GM18517 (cell line): Measurements from ENCODE around the gene SRGAP2B.
"Not testable (repeated sequence)": the region's sequence is repeated elsewhere in the genome, so short reads cannot be mapped to it uniquely, and the experiment has no call there.

Source experiments
- ATAC-seq: cut with Tn5 transposase; IDR thresholded peaks from one replicate; pipeline ENCODE4 v1.9.1; 2021; ENCODE audit warnings: mild to moderate bottlenecking, moderate library complexity; ENCODE audit not compliant: unreplicated experiment

Gene SRGAP2B

GRCh38 chr1:145093517-145094149 lies 1.5 kb downstream of the SRGAP2B start:
- ATAC-seq, result not testable (repeated sequence)

- ATAC-seq, result not testable (repeated sequence)
These were observed 12.5 kb downstream of the SRGAP2B start for GRCh38 chr1:145082483-145083255.

- not testable (repeated sequence) for ATAC-seq
These were observed 14.9 kb downstream of the SRGAP2B start for GRCh38 chr1:145080193-145080592.

- not testable (repeated sequence) for ATAC-seq
These were observed 15.4 kb downstream of the SRGAP2B start for GRCh38 chr1:145079737-145080136.

GRCh38 chr1:145078787-145079370 lies 16.2 kb downstream of the SRGAP2B start:
- not testable (repeated sequence) for ATAC-seq

- ATAC-seq, result not testable (repeated sequence)
These were observed 17.0 kb downstream of the SRGAP2B start for GRCh38 chr1:145077872-145078786.

- not testable (repeated sequence) for ATAC-seq
These were observed 18.3 kb downstream of the SRGAP2B start for GRCh38 chr1:145076877-145077276.

- ATAC-seq, result not testable (repeated sequence)
These were observed 21.0 kb downstream of the SRGAP2B start for GRCh38 chr1:145074021-145074559.

GRCh38 chr1:145071569-145071968 lies 23.6 kb downstream of the SRGAP2B start:
- ATAC-seq, result not testable (repeated sequence)

GRCh38 chr1:145066486-145066885 lies 28.6 kb downstream of the SRGAP2B start:
- ATAC-seq, result not testable (repeated sequence)

GRCh38 chr1:145065194-145065826 lies 29.8 kb downstream of the SRGAP2B start:
- ATAC-seq, result not testable (repeated sequence)

- ATAC-seq, result not testable (repeated sequence)
These were observed 31.0 kb downstream of the SRGAP2B start for GRCh38 chr1:145063941-145064648.

GRCh38 chr1:145063285-145063684 lies 31.8 kb downstream of the SRGAP2B start:
- not testable (repeated sequence) for ATAC-seq

GRCh38 chr1:145058184-145058583 lies 36.9 kb downstream of the SRGAP2B start:
- ATAC-seq, result peak; percentile 44

- ATAC-seq, result peak; percentile 98
These were observed 39.8 kb downstream of the SRGAP2B start for GRCh38 chr1:145055217-145055760.

- not testable (repeated sequence) for ATAC-seq
These were observed 41.7 kb downstream of the SRGAP2B start for GRCh38 chr1:145053428-145053827.

- not testable (repeated sequence) for ATAC-seq
These were observed 42.9 kb downstream of the SRGAP2B start for GRCh38 chr1:145052019-145052776.

GRCh38 chr1:145048181-145048856 lies 46.8 kb downstream of the SRGAP2B start:
- not testable (repeated sequence) for ATAC-seq
